GM21619 (cell line): ENCODE data around the gene DPP6.

Experiments
- ATAC-seq: cut with Tn5 transposase; IDR thresholded peaks from one replicate; pipeline ENCODE4 v1.9.1; 2021; ENCODE audit not compliant: unreplicated experiment

Gene DPP6

GRCh38 chr7:154898973-154899855, 847.0 kb downstream of the DPP6 start:
- ATAC-seq: no peak

GRCh38 chr7:154899862-154900261, 847.7 kb downstream of the DPP6 start:
- ATAC-seq: no peak

GRCh38 chr7:154902600-154903082, 850.4 kb downstream of the DPP6 start:
- ATAC-seq: no peak

GRCh38 chr7:154903083-154903731, 851.0 kb downstream of the DPP6 start:
- no peak for ATAC-seq

GRCh38 chr7:154905146-154905545, 852.9 kb downstream of the DPP6 start:
- no peak for ATAC-seq

- ATAC-seq: no peak
Measured at GRCh38 chr7:154905615-154906014, 853.4 kb downstream of the DPP6 start.

- no peak for ATAC-seq
Measured at GRCh38 chr7:154906201-154906600, 854.0 kb downstream of the DPP6 start.

- no peak for ATAC-seq
Measured at GRCh38 chr7:154906736-154907355, 854.6 kb downstream of the DPP6 start.

GRCh38 chr7:154907651-154908620, 855.7 kb downstream of the DPP6 start:
- no peak for ATAC-seq

GRCh38 chr7:154909241-154910105, 857.3 kb downstream of the DPP6 start:
- ATAC-seq: no peak

GRCh38 chr7:154910125-154910524, 857.9 kb downstream of the DPP6 start:
- no peak for ATAC-seq

- ATAC-seq: no peak
Measured at GRCh38 chr7:154910977-154911376, 858.8 kb downstream of the DPP6 start.

GRCh38 chr7:154911411-154911810, 859.2 kb downstream of the DPP6 start:
- no peak for ATAC-seq

- ATAC-seq: no peak
Measured at GRCh38 chr7:154911862-154912455, 859.8 kb downstream of the DPP6 start.

GRCh38 chr7:154912871-154913637, 860.9 kb downstream of the DPP6 start:
- ATAC-seq: no peak

GRCh38 chr7:154913638-154914307, 861.6 kb downstream of the DPP6 start:
- ATAC-seq: peak; percentile 97

GRCh38 chr7:154914308-154914995, 862.3 kb downstream of the DPP6 start:
- ATAC-seq: no peak
